Ascending aorta (tissue), 2 donors: ENCODE measurements around the gene LEMD2. TPM values are rescaled to one million over a fixed set of nuclear protein-coding genes. Genes with fewer than 3 reads are reported as not detected.

Source experiments
- DNase-seq, 2 donors: peaks; one replicate each; pipeline ENCODE4 v3.0.0-alpha.2; 2019; ENCODE audit warnings: low spot score in 2 of 2
- H3K27ac ChIP-seq, 2 donors: fragments of 200-600 bp; sonication (generic); one replicate each; pipeline ENCODE4 v1.5.1; 2016 to 2017; ENCODE audit warnings: mild to moderate bottlenecking in 1 of 2
- H3K27me3 ChIP-seq: fragments of 200-600 bp; sonication (generic); one replicate; pipeline ENCODE4 v1.5.1; 2017
- H3K36me3 ChIP-seq, 2 donors: fragments of 200-600 bp; sonication (generic); one replicate each; pipeline ENCODE4 v1.5.1; 2016
- H3K4me1 ChIP-seq, 2 donors: fragments of 200-600 bp; sonication (generic); one replicate each; pipeline ENCODE4 v1.5.1; 2016 to 2017; ENCODE audit warnings: mild to moderate bottlenecking in 1 of 2
- H3K4me3 ChIP-seq, 2 donors: fragments of 200-600 bp; sonication (generic); one replicate each; pipeline ENCODE4 v1.5.1; 2016 to 2017; ENCODE audit warnings: mild to moderate bottlenecking in 1 of 2
- H3K9me3 ChIP-seq, 2 donors: fragments of 200-600 bp; sonication (generic); one replicate each; pipeline ENCODE4 v1.5.1; 2016
- CTCF ChIP-seq, 3 experiments: fragments of 200-600 bp in 2 of 3; fragments of 450-650 bp in 1 of 3; sonication (generic) in 2 of 3; IDR thresholded peaks; one replicate each; pipeline ENCODE4 v1.5.1; 2016 to 2019; ENCODE audit warnings: antibody characterized with exemption in 3 of 3, mild to moderate bottlenecking in 1 of 3, moderate library complexity in 1 of 3
- intact Hi-C: fragments of 100-400 bp; cut with DNase I; formaldehyde crosslinking; loops from one replicate; pipeline ENCODE4 v1.15.1; 2023
- total RNA-seq: library from RNA; depleted of rRNA; stranded (reverse); fragments of >200 nt; gene quantifications from one replicate; pipeline ENCODE4 v1.1.0, GENCODE V29; 2016

The LEMD2 gene
- total RNA-seq, 1 donor from 2014 or later: 104 TPM

DNA sequence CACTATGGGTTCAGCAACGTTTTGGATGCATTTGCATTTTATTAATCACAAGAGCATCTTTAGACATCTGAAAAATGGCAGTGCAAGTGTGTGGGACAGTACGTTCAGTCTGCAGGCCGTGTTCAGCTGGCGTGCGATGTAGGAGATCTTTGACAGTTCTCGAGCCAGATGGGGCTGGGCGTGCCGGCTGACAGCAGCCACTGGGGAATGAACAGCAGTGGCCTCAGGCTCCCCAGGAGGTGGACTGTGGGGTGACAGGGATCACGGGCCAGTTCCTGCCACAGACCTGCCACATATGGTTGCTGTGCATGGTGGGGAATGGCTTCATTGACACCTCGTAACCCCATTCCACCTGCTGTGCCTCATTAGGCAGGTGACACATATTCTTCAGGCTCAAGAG lies 31.3 kb upstream of the LEMD2 start:
- H3K9me3 ChIP-seq: no peaks in the 10 kb centered on the region
- no peak overlapping the region for H3K27ac ChIP-seq
- no peaks in the 10 kb centered on the region for H3K36me3 ChIP-seq
- H3K4me3 ChIP-seq: no peak overlapping the region
- TF ChIP-seq CTCF (IDR thresholded peaks at IDR 0.05): no peak
- intact Hi-C loops: no loop called here
- no peaks in the 10 kb centered on the region for H3K4me1 ChIP-seq
- DNase-seq: no peak
- no peaks in the 10 kb centered on the region for H3K27me3 ChIP-seq

- H3K36me3 ChIP-seq: no peaks in the 10 kb centered on the region
- H3K27ac ChIP-seq: no peak overlapping the region
- DNase-seq: no peak
- no peaks in the 10 kb centered on the region for H3K9me3 ChIP-seq
- H3K27me3 ChIP-seq: no peaks in the 10 kb centered on the region
- no peaks in the 10 kb centered on the region for H3K4me1 ChIP-seq
- no peak for TF ChIP-seq CTCF (IDR thresholded peaks at IDR 0.05)
- H3K4me3 ChIP-seq: no peak overlapping the region
- intact Hi-C loops: no loop called here
Measured at GRCh38 chr6:33819021-33819420, 30.1 kb upstream of the LEMD2 start.

- Histone ChIP-seq H3K4me1 (no peaks in the 10 kb centered on the region), H3K27ac (no peak overlapping the region), H3K4me3 (no peak overlapping the region), H3K27me3 (no peaks in the 10 kb centered on the region), H3K9me3 (no peaks in the 10 kb centered on the region), H3K36me3 (no peaks in the 10 kb centered on the region)
- intact Hi-C loops: no loop called here
- TF ChIP-seq CTCF (IDR thresholded peaks at IDR 0.05): no peak
- no peak for DNase-seq
Measured at GRCh38 chr6:33818293-33818692, 29.4 kb upstream of the LEMD2 start.

- no peaks in the 10 kb centered on the region for H3K27me3 ChIP-seq
- intact Hi-C loops: no loop called here
Measured at GRCh38 chr6:33817489-33817888, 28.6 kb upstream of the LEMD2 start.

DNA sequence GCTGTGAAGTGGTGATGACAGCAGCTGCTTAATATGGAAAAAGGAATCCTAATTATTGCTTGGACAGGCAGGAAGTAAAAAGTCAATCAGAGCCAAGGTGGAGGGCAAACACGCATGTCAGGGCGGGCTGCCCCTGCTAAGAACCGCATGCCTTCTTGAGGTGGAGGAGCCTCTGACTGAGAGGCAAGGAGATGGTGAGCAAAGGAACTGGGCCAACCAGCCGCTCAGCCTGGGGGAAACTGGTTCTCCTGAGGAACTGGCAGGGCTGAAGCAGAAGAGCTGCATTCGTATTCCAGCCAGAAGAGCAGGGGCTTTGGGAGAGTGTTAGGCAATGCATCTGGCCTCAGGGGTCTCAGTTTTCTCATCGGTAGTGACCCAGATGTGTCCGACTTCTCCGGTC lies 28.0 kb upstream of the LEMD2 start:
- no peaks in the 10 kb centered on the region for H3K27me3 ChIP-seq

More at GRCh38 chr6:33817489-33817888, 28.6 kb upstream of the LEMD2 start:
- Histone ChIP-seq H3K9me3 (no peaks in the 10 kb centered on the region), H3K27ac (no peak overlapping the region), H3K4me1 (no peaks in the 10 kb centered on the region), H3K36me3 (no peaks in the 10 kb centered on the region), H3K4me3 (no peak overlapping the region)
- no peak for TF ChIP-seq CTCF (IDR thresholded peaks at IDR 0.05)
- no peak for DNase-seq

More for the DNA sequence above, 28.0 kb upstream of the LEMD2 start:
- no peaks in the 10 kb centered on the region for H3K9me3 ChIP-seq
- no peaks in the 10 kb centered on the region for H3K36me3 ChIP-seq
- TF ChIP-seq CTCF (IDR thresholded peaks at IDR 0.05): no peak
- intact Hi-C loops: no loop called here
- H3K4me1 ChIP-seq: no peaks in the 10 kb centered on the region
- no peak for DNase-seq
- no peak overlapping the region for H3K27ac ChIP-seq
- H3K4me3 ChIP-seq: no peak overlapping the region
